Epithelial cell of proximal tubule (primary cell): ENCODE measurements around the gene RBM19. TPM values are rescaled to one million over a fixed set of nuclear protein-coding genes. Genes with fewer than 3 reads are reported as not detected.

Source experiments
- DNase-seq: peaks from one replicate; pipeline ENCODE4 v3.0.0-alpha.2; 2011; ENCODE audit warnings: low read depth
- H3K4me3 ChIP-seq: 2 replicates; pipeline ENCODE4 v1.5.1; 2011; ENCODE audit warnings: low read depth, mild to moderate bottlenecking, low read length
- total RNA-seq: library from RNA; depleted of rRNA; stranded (reverse); fragments of >200 nt; gene quantifications from 2 replicates; pipeline ENCODE4 v1.2.3, GENCODE V29; 2015
- TF ChIP-seq, protein P1 (sequence below): conservative IDR thresholded peaks from 2 replicates; pipeline ENCODE4 v1.5.1; 2012; ENCODE audit warnings: low read depth, mild to moderate bottlenecking, low read length

RBM19 gene
- total RNA-seq, 1 donor from 2014 or later, result 26.5 TPM

DNA sequence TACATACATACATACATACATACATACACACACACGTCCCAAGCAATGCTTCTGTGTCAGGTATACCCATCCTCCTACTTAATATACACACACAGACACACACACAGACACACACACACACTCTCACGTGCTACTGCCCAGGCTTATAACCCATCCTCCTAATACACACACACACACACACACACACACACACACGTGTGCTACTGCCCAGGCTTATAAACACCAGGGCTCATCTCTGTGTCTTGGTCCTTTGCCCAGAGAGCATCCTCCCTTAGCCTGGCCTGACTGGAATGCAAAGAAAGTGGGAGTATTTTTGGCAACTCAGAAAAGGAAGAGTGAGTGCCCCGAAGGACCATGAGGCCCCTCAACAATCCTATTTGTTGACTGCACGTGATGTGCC lies 129.0 kb downstream of the RBM19 start:
- TF ChIP-seq, protein P1, sequence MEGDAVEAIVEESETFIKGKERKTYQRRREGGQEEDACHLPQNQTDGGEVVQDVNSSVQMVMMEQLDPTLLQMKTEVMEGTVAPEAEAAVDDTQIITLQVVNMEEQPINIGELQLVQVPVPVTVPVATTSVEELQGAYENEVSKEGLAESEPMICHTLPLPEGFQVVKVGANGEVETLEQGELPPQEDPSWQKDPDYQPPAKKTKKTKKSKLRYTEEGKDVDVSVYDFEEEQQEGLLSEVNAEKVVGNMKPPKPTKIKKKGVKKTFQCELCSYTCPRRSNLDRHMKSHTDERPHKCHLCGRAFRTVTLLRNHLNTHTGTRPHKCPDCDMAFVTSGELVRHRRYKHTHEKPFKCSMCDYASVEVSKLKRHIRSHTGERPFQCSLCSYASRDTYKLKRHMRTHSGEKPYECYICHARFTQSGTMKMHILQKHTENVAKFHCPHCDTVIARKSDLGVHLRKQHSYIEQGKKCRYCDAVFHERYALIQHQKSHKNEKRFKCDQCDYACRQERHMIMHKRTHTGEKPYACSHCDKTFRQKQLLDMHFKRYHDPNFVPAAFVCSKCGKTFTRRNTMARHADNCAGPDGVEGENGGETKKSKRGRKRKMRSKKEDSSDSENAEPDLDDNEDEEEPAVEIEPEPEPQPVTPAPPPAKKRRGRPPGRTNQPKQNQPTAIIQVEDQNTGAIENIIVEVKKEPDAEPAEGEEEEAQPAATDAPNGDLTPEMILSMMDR, result no peak
- H3K4me3 ChIP-seq, result no peak overlapping the region
- DNase-seq, result no peak

DNA sequence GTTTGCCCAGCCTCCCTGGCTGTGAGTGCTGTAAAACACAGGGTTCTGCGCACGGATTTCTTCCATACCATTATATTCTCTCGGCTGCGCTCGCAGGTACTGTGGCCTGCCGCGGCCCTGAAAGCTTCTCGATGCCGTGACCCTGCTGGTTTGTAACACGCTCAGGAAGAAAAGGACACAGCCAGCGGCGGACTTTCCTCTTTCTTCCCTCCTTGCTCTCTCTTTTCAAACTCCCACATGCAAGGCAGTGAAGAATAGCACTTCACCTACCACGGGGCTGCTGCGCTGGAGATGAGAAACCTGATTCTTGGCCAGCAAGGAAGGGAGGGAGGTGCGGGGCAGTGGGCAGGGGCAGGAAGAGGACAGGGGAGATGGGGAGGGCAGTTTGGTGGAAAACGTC lies 130.2 kb downstream of the RBM19 start:
- H3K4me3 ChIP-seq, result no peak overlapping the region
- DNase-seq, result no peak
- TF ChIP-seq, protein P1, result no peak

DNA sequence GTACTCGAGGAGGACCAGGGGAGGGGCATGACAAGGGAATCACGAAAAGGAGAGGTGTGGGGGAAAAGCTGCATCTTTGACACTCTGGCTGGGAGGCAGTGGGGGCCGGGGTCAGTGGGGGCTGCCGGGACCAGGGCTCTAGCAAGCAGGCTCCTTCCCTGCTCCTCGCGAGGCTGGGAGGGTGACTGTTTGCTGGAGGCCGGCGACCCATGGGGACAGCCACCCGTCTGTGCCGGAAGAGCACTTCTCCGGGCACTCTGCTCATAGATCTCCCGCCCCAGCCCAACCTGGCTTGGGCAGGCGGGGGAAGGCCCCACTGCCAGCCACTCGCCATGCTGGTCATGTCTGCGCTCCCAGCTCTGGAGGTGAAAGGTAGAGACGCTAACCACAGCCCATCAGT lies 130.7 kb downstream of the RBM19 start:
- no peak overlapping the region for H3K4me3 ChIP-seq
- TF ChIP-seq, protein P1, result no peak
- no peak for DNase-seq

DNA sequence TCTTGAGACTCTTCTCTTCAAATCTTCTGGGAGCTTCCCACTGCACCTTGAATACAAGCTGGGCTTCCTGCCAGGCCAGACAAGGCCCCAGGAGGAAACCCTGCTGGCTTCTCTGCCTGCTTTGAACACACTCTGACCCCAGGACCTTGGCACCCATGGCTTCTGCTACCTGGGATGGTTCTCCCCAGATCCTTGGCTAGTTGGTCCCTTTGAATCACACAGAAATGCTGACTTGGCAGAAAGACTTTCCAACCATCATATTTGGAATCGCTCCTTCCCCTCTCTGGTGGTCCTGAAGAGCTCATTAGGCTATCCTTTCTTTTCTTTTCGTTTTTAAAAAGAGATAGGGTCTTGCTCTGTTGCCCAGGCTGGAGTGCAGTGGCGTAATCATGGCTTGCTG lies 132.7 kb downstream of the RBM19 start:
- no peak for DNase-seq
- no peak overlapping the region for H3K4me3 ChIP-seq
- TF ChIP-seq, protein P1, result no peak

DNA sequence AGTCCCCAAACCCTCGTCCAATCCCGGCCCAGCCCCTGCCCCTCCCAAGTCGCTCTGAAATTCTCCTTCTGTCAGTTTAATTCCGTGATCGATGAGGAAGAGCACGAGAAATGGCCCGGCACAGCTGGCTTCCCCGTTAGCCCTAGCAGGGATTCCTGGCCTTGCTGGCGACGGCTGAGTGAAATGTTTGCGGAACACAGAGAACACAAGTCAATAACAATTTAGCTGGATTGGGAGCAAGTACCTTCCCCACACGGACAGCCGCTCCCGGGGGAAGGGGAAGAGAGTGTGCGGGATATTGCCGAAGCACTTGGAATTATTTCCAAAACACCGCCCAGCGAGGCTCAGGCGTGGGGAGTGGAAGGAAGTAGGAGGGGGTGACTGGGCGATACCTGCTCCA lies 134.6 kb downstream of the RBM19 start:
- no peak for DNase-seq
- TF ChIP-seq, protein P1, result no peak
- no peak overlapping the region for H3K4me3 ChIP-seq

DNA sequence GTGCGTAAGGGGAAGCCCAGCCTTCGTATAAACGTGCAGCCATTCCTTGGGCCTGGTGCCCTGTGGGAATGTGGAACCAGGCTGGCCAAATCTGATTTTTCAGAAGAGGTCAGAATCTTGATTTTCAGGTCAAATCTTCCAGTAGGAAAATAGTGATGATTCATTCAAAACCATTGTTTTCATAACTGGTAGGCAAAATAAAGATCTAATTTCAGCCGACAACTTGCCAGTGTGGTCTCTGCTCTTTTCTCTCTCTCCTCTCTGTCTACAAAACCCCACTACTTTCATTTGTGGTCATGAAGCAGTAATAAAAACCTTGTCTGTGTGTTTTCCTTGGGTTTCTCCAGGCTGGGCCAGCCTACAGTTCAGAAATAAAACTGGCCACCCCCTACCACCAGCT lies 135.1 kb downstream of the RBM19 start:
- TF ChIP-seq, protein P1, result no peak
- DNase-seq, result no peak

DNA sequence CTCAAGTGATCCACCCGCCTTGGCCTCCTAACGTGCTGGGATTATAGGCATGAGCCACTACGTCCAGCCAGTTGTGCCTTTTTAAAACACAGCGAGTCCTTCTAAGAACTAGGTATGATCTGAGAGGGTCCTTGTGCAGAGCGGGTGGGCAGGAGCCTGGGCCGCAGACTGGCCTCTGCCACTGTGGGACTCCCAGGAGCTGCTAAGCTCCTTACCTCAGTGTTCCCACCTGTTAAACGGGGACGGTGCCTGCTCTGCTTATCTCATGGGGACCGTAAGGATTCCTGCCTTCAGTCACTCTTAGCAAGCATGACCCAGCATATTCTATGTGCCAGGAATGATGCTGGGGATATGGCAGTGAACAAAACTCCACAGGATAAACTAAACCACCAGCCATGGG lies 136.9 kb downstream of the RBM19 start:
- DNase-seq, result no peak
- H3K4me3 ChIP-seq, result no peak overlapping the region
- TF ChIP-seq, protein P1, result no peak

More for the DNA sequence above, 135.1 kb downstream of the RBM19 start:
- H3K4me3 ChIP-seq, result no peak overlapping the region
